Activated T-cell treated with anti-CD3 and anti-CD28 coated beads, Interleukin-2, amount 50 U/mL, for 24 hours (primary cell): ENCODE measurements around the gene ZBTB44.
A peak's percentile ranks its signal among the peaks of the same experiment; 100 is the strongest.
"Not testable (repeated sequence)": the region's sequence is repeated elsewhere in the genome, so short reads cannot be mapped to it uniquely, and the experiment has no call there.

Experiments
- DNase-seq: peaks from one replicate; pipeline ENCODE4 v3.0.0-alpha.2; 2020
- H3K27ac Mint-ChIP-seq: 2 replicates; pipeline ENCODE4 v1.8.0; 2020; ENCODE audit warnings: mild to moderate bottlenecking, mixed read lengths
- H3K27me3 Mint-ChIP-seq: 2 replicates; pipeline ENCODE4 v1.8.0; 2020; ENCODE audit warnings: mixed read lengths
- H3K36me3 Mint-ChIP-seq: 2 replicates; pipeline ENCODE4 v1.8.0; 2020; ENCODE audit warnings: low read depth, mixed read lengths
- H3K4me1 Mint-ChIP-seq: 2 replicates; pipeline ENCODE4 v1.8.0; 2020; ENCODE audit warnings: low read depth, mixed read lengths
- H3K4me3 Mint-ChIP-seq: 2 replicates; pipeline ENCODE4 v1.8.0; 2020; ENCODE audit warnings: mild to moderate bottlenecking, moderate library complexity, mixed read lengths
- H3K9me3 Mint-ChIP-seq: 2 replicates; pipeline ENCODE4 v1.8.0; 2020; ENCODE audit warnings: mixed read lengths

The ZBTB44 gene

DNA sequence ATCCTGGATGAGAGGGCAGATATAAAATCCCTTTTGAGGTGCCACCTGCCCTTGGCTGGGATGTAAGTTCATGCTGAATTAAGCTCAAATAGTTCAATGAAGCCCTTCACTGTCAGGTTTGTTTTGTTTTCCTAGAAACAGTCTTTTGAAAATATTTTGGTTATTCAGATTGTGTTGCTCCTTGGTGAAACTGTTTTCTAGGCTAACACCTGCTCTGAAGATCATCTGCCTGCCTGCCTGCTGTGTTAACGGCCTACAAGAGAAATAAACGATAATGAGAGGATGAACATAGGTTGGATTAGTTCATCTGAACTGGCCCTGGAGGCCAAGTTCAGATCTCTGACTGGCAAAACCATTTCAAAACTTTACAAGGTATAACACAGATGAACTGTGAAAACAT, 67.4 kb downstream of the ZBTB44 start:
- no peak overlapping the region for H3K4me3 Mint-ChIP-seq
- no peak for DNase-seq
- peaks cover 58% of the 10 kb centered on the region for H3K36me3 Mint-ChIP-seq
- peaks cover 7% of the 10 kb centered on the region for H3K9me3 Mint-ChIP-seq
- no peaks in the 10 kb centered on the region for H3K27me3 Mint-ChIP-seq
- no peak overlapping the region for H3K27ac Mint-ChIP-seq
- peaks cover 60% of the 10 kb centered on the region for H3K4me1 Mint-ChIP-seq

DNA sequence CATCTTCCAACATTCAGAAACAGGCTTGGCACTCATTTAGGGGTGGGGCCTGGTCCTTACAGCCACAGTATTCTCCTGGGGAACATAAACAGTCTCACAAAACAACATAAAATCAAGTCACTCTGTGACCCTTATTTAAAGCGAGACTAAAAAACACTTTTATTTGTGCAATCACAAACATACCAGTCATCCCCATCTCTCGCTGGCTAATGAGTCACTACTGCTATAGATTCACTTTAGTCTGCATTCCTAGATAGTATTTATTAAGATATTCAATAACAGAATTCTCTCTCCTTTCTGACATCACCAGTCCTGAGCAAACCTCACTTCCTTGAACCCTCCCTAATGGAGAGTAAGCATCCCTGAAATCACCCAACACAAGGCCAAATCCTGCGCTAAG, 68.0 kb downstream of the ZBTB44 start:
- DNase-seq = no peak
- peaks cover 52% of the 10 kb centered on the region for H3K36me3 Mint-ChIP-seq
- H3K27me3 Mint-ChIP-seq = no peaks in the 10 kb centered on the region
- H3K4me1 Mint-ChIP-seq = peaks cover 60% of the 10 kb centered on the region
- H3K27ac Mint-ChIP-seq = no peak overlapping the region
- H3K9me3 Mint-ChIP-seq = peaks cover 2% of the 10 kb centered on the region
- no peak overlapping the region for H3K4me3 Mint-ChIP-seq

DNA sequence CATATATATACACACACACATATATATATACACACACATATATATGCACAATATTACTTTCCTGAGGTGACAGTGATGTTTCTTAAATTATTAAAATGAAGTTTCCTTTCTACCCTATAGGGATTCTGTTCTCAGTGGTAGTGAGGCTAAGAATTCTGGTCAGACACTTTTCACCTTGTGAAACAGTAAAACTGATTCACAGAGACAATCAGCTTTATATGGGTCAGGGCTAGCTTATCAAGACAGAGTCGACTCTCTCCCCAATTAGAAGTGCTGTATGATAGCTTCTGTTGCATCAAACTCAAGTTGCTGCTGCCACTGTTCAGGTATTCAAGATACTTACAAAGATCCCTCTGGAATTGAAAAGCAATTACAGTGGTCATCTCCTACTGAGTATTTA, 68.4 kb downstream of the ZBTB44 start:
- Mint-ChIP-seq H3K4me1 (peaks cover 58% of the 10 kb centered on the region), H3K9me3 (no peaks in the 10 kb centered on the region), H3K36me3 (peaks cover 49% of the 10 kb centered on the region), H3K27me3 (no peaks in the 10 kb centered on the region), H3K4me3 (no peak overlapping the region), H3K27ac (no peak overlapping the region)
- DNase-seq = no peak

DNA sequence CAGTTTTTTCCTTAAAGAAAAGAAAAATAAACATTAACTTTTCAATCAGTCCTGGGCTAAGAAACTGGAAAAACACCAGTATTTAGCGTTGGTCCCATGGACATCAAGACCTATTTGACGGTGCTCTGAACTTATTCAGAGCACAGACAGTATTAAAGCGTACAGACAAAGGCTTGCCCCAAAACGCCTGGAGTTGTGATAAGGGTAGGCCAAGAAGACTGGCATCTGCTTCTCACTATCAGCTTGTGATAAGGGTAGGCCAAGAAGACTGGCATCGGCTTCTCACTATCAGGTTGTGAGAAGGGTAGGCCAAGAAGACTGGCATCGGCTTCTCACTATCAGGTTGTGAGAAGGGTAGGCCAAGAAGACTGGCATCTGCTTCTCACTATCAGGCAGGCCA, 69.3 kb downstream of the ZBTB44 start:
- Mint-ChIP-seq H3K36me3 (peaks cover 44% of the 10 kb centered on the region), H3K4me1 (peaks cover 50% of the 10 kb centered on the region)
- H3K27ac Mint-ChIP-seq, DNase-seq, H3K4me3 Mint-ChIP-seq, H3K9me3 Mint-ChIP-seq, H3K27me3 Mint-ChIP-seq: not testable (repeated sequence)

GRCh38 chr11:130244848-130245247, 69.9 kb downstream of the ZBTB44 start:
- Mint-ChIP-seq H3K27ac (no peak overlapping the region), H3K27me3 (no peaks in the 10 kb centered on the region)

GRCh38 chr11:130243816-130244215, 70.9 kb downstream of the ZBTB44 start:
- DNase-seq = no peak
- H3K27me3 Mint-ChIP-seq = no peaks in the 10 kb centered on the region
- H3K36me3 Mint-ChIP-seq = peaks cover 41% of the 10 kb centered on the region
- H3K9me3 Mint-ChIP-seq = no peaks in the 10 kb centered on the region
- peaks cover 41% of the 10 kb centered on the region for H3K4me1 Mint-ChIP-seq
- H3K27ac Mint-ChIP-seq = no peak overlapping the region
- H3K4me3 Mint-ChIP-seq = no peak overlapping the region

More at GRCh38 chr11:130244848-130245247, 69.9 kb downstream of the ZBTB44 start:
- peaks cover 39% of the 10 kb centered on the region for H3K36me3 Mint-ChIP-seq
- H3K9me3 Mint-ChIP-seq = no peaks in the 10 kb centered on the region
- no peak for DNase-seq
- no peak overlapping the region for H3K4me3 Mint-ChIP-seq
- H3K4me1 Mint-ChIP-seq = peaks cover 49% of the 10 kb centered on the region

GRCh38 chr11:130241713-130242112, 73.0 kb downstream of the ZBTB44 start:
- Mint-ChIP-seq H3K27ac (no peak overlapping the region), H3K9me3 (no peaks in the 10 kb centered on the region), H3K4me3 (no peak overlapping the region), H3K4me1 (peaks cover 30% of the 10 kb centered on the region), H3K36me3 (peaks cover 52% of the 10 kb centered on the region), H3K27me3 (no peaks in the 10 kb centered on the region)
- no peak for DNase-seq

- no peak for DNase-seq
- Mint-ChIP-seq H3K36me3 (peaks cover 62% of the 10 kb centered on the region), H3K4me1 (peaks cover 2% of the 10 kb centered on the region), H3K4me3 (no peak overlapping the region), H3K9me3 (no peaks in the 10 kb centered on the region), H3K27me3 (no peaks in the 10 kb centered on the region), H3K27ac (no peak overlapping the region)
Measured at GRCh38 chr11:130237282-130238006, 77.3 kb downstream of the ZBTB44 start.

DNA sequence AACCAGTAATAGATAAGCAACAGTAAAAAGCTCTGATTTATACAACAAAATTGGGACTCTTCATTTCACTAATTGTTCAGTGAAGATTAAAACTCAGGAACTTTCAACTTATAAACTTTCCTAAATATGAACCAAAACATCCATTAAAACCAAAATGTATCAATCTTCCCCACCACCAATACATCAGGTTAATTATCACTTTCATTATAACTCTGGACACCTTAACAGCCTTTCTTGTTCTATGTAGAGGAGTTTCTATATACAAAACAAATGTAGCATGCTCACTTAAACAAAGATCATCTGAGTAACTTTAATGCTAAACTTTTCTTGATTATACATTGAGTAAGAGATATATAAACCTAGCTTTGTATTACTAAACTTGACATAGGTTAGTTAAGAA, 80.4 kb downstream of the ZBTB44 start:
- H3K4me3 Mint-ChIP-seq = no peak overlapping the region
- no peaks in the 10 kb centered on the region for H3K4me1 Mint-ChIP-seq
- no peaks in the 10 kb centered on the region for H3K9me3 Mint-ChIP-seq
- H3K27ac Mint-ChIP-seq = no peak overlapping the region
- no peaks in the 10 kb centered on the region for H3K27me3 Mint-ChIP-seq
- DNase-seq = no peak
- H3K36me3 Mint-ChIP-seq = peaks cover 65% of the 10 kb centered on the region

GRCh38 chr11:130233888-130234287, 80.8 kb downstream of the ZBTB44 start:
- H3K27ac Mint-ChIP-seq, H3K4me3 Mint-ChIP-seq, H3K4me1 Mint-ChIP-seq, DNase-seq, H3K9me3 Mint-ChIP-seq, H3K27me3 Mint-ChIP-seq: not testable (repeated sequence)
- H3K36me3 Mint-ChIP-seq = peaks cover 63% of the 10 kb centered on the region

GRCh38 chr11:130233486-130233885, 81.2 kb downstream of the ZBTB44 start:
- H3K4me3 Mint-ChIP-seq, H3K27ac Mint-ChIP-seq, H3K27me3 Mint-ChIP-seq, H3K9me3 Mint-ChIP-seq, DNase-seq, H3K4me1 Mint-ChIP-seq: not testable (repeated sequence)
- peaks cover 59% of the 10 kb centered on the region for H3K36me3 Mint-ChIP-seq

GRCh38 chr11:130227373-130227772, 87.3 kb downstream of the ZBTB44 start:
- Mint-ChIP-seq H3K27ac (no peak overlapping the region), H3K36me3 (peaks cover 17% of the 10 kb centered on the region), H3K27me3 (no peaks in the 10 kb centered on the region), H3K4me3 (no peak overlapping the region), H3K4me1 (peaks cover 14% of the 10 kb centered on the region), H3K9me3 (no peaks in the 10 kb centered on the region)
- no peak for DNase-seq

GRCh38 chr11:130223291-130223971, 91.3 kb downstream of the ZBTB44 start:
- no peak for DNase-seq
- H3K36me3 Mint-ChIP-seq = peaks cover 2% of the 10 kb centered on the region
- H3K4me1 Mint-ChIP-seq = peaks cover 14% of the 10 kb centered on the region
- H3K9me3 Mint-ChIP-seq = no peaks in the 10 kb centered on the region
- H3K27me3 Mint-ChIP-seq = no peaks in the 10 kb centered on the region
- peak overlapping the region; percentile 50 for H3K27ac Mint-ChIP-seq
- H3K4me3 Mint-ChIP-seq = no peak overlapping the region

- Mint-ChIP-seq H3K4me1 (peaks cover 14% of the 10 kb centered on the region), H3K27me3 (no peaks in the 10 kb centered on the region), H3K9me3 (no peaks in the 10 kb centered on the region), H3K36me3 (no peaks in the 10 kb centered on the region), H3K27ac (no peak overlapping the region), H3K4me3 (no peak overlapping the region)
- no peak for DNase-seq
Measured at GRCh38 chr11:130220311-130221035, 94.2 kb downstream of the ZBTB44 start.

DNA sequence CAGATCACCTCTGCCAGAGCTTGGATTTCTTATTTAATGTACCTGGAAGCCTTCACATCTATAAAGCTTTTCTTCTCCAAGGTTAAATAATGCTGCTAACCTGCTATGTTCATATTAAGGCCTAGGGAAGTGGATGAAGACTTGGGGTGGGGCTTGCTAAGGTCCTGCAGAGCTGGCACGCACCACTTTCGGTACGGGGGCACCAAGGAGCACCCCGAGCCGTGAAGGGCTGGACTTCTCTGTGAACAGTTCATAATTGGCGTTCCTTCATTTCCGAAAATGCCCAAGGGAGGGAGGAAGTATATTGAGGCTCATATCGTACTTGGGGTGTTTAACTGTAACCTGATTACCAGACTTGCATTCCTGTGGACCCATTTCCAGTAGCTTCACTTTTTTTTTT, 95.6 kb downstream of the ZBTB44 start:
- no peak overlapping the region for H3K4me3 Mint-ChIP-seq
- no peak for DNase-seq
- H3K27ac Mint-ChIP-seq = no peak overlapping the region
- H3K4me1 Mint-ChIP-seq = peaks cover 14% of the 10 kb centered on the region
- H3K36me3 Mint-ChIP-seq = no peaks in the 10 kb centered on the region
- peaks cover 3% of the 10 kb centered on the region for H3K27me3 Mint-ChIP-seq
- no peaks in the 10 kb centered on the region for H3K9me3 Mint-ChIP-seq
